Stimulated activated naive CD8-positive, alpha-beta T cell treated with anti-CD3 and anti-CD28 coated beads, Interleukin-15, Interleukin-2, amounts not matched to agents 100 U/mL and 50 U/mL, for 24 hours (primary cell): ENCODE results near the gene TMPRSS6.

Experiments used
- ATAC-seq: fragments of 150-1000 bp; cut with Tn5 transposase; one replicate; pipeline ENCODE4 v1.10.0; 2021
- DNase-seq: peaks from one replicate; pipeline ENCODE4 v3.0.0; 2021

TMPRSS6 gene

GRCh38 chr22:37065961-37066360 lies 43.6 kb downstream of the TMPRSS6 start:
- DNase-seq: no peak

GRCh38 chr22:37065180-37065579 lies 44.3 kb downstream of the TMPRSS6 start:
- DNase-seq (no peak), ATAC-seq (no peak)

More at GRCh38 chr22:37065961-37066360, 43.6 kb downstream of the TMPRSS6 start:
- no peak for ATAC-seq

- DNase-seq: no peak
- ATAC-seq: no peak
Observed at GRCh38 chr22:37064553-37064952, 45.0 kb downstream of the TMPRSS6 start.

GRCh38 chr22:37063431-37064420 lies 45.8 kb downstream of the TMPRSS6 start:
- ATAC-seq (no peak), DNase-seq (no peak)

- ATAC-seq (no peak), DNase-seq (no peak)
Observed at GRCh38 chr22:37062702-37063381, 46.7 kb downstream of the TMPRSS6 start.

GRCh38 chr22:37062376-37062675 lies 47.2 kb downstream of the TMPRSS6 start:
- DNase-seq: no peak
- no peak for ATAC-seq

- ATAC-seq (no peak), DNase-seq (no peak)
Observed at GRCh38 chr22:37061611-37062375, 47.7 kb downstream of the TMPRSS6 start.

- DNase-seq (peak; percentile 73), ATAC-seq (peak; percentile 80)
Observed at GRCh38 chr22:37060801-37061610, 48.5 kb downstream of the TMPRSS6 start.

- peak; percentile 41 for ATAC-seq
- DNase-seq: no peak
Observed at GRCh38 chr22:37059876-37060449, 49.5 kb downstream of the TMPRSS6 start.

GRCh38 chr22:37058917-37059701 lies 50.4 kb downstream of the TMPRSS6 start:
- no peak for DNase-seq
- no peak for ATAC-seq

GRCh38 chr22:37057796-37058510 lies 51.6 kb downstream of the TMPRSS6 start:
- DNase-seq (no peak), ATAC-seq (no peak)

GRCh38 chr22:37057226-37057625 lies 52.3 kb downstream of the TMPRSS6 start:
- ATAC-seq (no peak), DNase-seq (no peak)

- ATAC-seq (no peak), DNase-seq (no peak)
Observed at GRCh38 chr22:37056246-37056645, 53.3 kb downstream of the TMPRSS6 start.

GRCh38 chr22:37054600-37055365 lies 54.7 kb downstream of the TMPRSS6 start:
- no peak for ATAC-seq
- DNase-seq: no peak

GRCh38 chr22:37054056-37054395 lies 55.5 kb downstream of the TMPRSS6 start:
- ATAC-seq (no peak), DNase-seq (no peak)

- no peak for DNase-seq
- no peak for ATAC-seq
Observed at GRCh38 chr22:37053310-37054055, 56.0 kb downstream of the TMPRSS6 start.

- no peak for DNase-seq
- no peak for ATAC-seq
Observed at GRCh38 chr22:37052386-37053309, 56.9 kb downstream of the TMPRSS6 start.
